Measurements from ENCODE around the gene SHF. TPM values are rescaled to one million over a fixed set of nuclear protein-coding genes. Genes with fewer than 3 reads are reported as not detected.

Gene SHF
- total RNA-seq, 2 donors from 2014 or later = 4.7 to 12.0 TPM

- Histone ChIP-seq H3K27ac (no peak overlapping the region), H3K27me3 (no peaks in the 10 kb centered on the region), H3K9me3 (no peaks in the 10 kb centered on the region), H3K4me3 (no peak overlapping the region), H3K4me1 (peaks cover 0 to 19% of the 10 kb centered on the region in 2 donors), H3K36me3 (no peaks in the 10 kb centered on the region)
- TF ChIP-seq CTCF (IDR thresholded peaks at IDR 0.05) = no peak
- DNase-seq (ENCODE audit: low spot score) = no peak
Measured at GRCh38 chr15:45165536-45165935, 22.2 kb downstream of the SHF start.

- no peak overlapping the region for H3K4me3 ChIP-seq
- H3K27me3 ChIP-seq = no peaks in the 10 kb centered on the region
- H3K4me1 ChIP-seq = peaks cover 0 to 19% of the 10 kb centered on the region in 2 donors
- DNase-seq (ENCODE audit: low spot score) = no peak
- H3K9me3 ChIP-seq = no peaks in the 10 kb centered on the region
- H3K36me3 ChIP-seq = no peaks in the 10 kb centered on the region
- TF ChIP-seq CTCF (IDR thresholded peaks at IDR 0.05) = no peak
- H3K27ac ChIP-seq = no peak overlapping the region
Measured at GRCh38 chr15:45164914-45165313, 22.9 kb downstream of the SHF start.

GRCh38 chr15:45163508-45163856 lies 24.3 kb downstream of the SHF start:
- no peak overlapping the region for H3K4me3 ChIP-seq
- H3K27ac ChIP-seq = no peak overlapping the region
- no peaks in the 10 kb centered on the region for H3K36me3 ChIP-seq
- no peak for TF ChIP-seq CTCF (IDR thresholded peaks at IDR 0.05)
- H3K9me3 ChIP-seq = no peaks in the 10 kb centered on the region
- peaks cover 0 to 19% of the 10 kb centered on the region in 2 donors for H3K4me1 ChIP-seq
- no peak for DNase-seq (ENCODE audit: low spot score)
- no peaks in the 10 kb centered on the region for H3K27me3 ChIP-seq

GRCh38 chr15:45162771-45163507 lies 24.8 kb downstream of the SHF start:
- H3K27ac ChIP-seq = peak overlapping the region in 1 of 2 donors; percentile 43
- H3K9me3 ChIP-seq = no peaks in the 10 kb centered on the region
- no peaks in the 10 kb centered on the region for H3K27me3 ChIP-seq
- H3K36me3 ChIP-seq = no peaks in the 10 kb centered on the region
- peak; percentile 85 for DNase-seq (ENCODE audit: low spot score)
- H3K4me1 ChIP-seq = peaks cover 0 to 19% of the 10 kb centered on the region in 2 donors
- no peak overlapping the region for H3K4me3 ChIP-seq
- TF ChIP-seq CTCF (IDR thresholded peaks at IDR 0.05) = peak; percentile 75 to 88

GRCh38 chr15:45161666-45162065 lies 26.1 kb downstream of the SHF start:
- no peak overlapping the region for H3K27ac ChIP-seq
- H3K36me3 ChIP-seq = no peaks in the 10 kb centered on the region
- no peaks in the 10 kb centered on the region for H3K27me3 ChIP-seq
- H3K4me1 ChIP-seq = peaks cover 0 to 18% of the 10 kb centered on the region in 2 donors
- DNase-seq (ENCODE audit: low spot score) = no peak
- no peak for TF ChIP-seq CTCF (IDR thresholded peaks at IDR 0.05)
- no peak overlapping the region for H3K4me3 ChIP-seq
- no peaks in the 10 kb centered on the region for H3K9me3 ChIP-seq

- no peaks in the 10 kb centered on the region for H3K9me3 ChIP-seq
- peak; percentile 69 for DNase-seq (ENCODE audit: low spot score)
- TF ChIP-seq CTCF (IDR thresholded peaks at IDR 0.05) = no peak
- no peaks in the 10 kb centered on the region for H3K27me3 ChIP-seq
- no peaks in the 10 kb centered on the region for H3K36me3 ChIP-seq
- no peak overlapping the region for H3K27ac ChIP-seq
- H3K4me3 ChIP-seq = no peak overlapping the region
- H3K4me1 ChIP-seq = peaks cover 0 to 6% of the 10 kb centered on the region in 2 donors
Measured at GRCh38 chr15:45157974-45158373, 29.8 kb downstream of the SHF start.
